Panc1 (cell line): Measurements from ENCODE around the gene TRAM2. TPM values are rescaled to one million over a fixed set of nuclear protein-coding genes. Genes with fewer than 3 reads are reported as not detected.

Experiments
- ATAC-seq: fragments of 200-7000 bp; cut with Tn5 transposase; 2 replicates; pipeline ENCODE4 v1.9.1; 2020; ENCODE audit warnings: mild to moderate bottlenecking, moderate library complexity
- BruUV-seq: library from RNA; stranded (reverse); fragments of 400-500 nt; replicated peaks from 2 replicates; lab custom pipeline; 2021; lab: Mats Ljungman, UMichigan
- CTCF ChIA-PET: fragments of 300-600 bp; sonication (Branson Sonifier 250); formaldehyde crosslinking; loops from one replicate; lab custom pipeline; 2022; ENCODE audit warnings: antibody characterized with exemption; lab: Charles Lee
- POLR2A ChIA-PET: fragments of 300-600 bp; sonication (Branson Sonifier 250); formaldehyde crosslinking; loops from one replicate; lab custom pipeline; 2022; ENCODE audit warnings: antibody characterized with exemption; lab: Charles Lee
- DNase-seq: peaks from one replicate; pipeline ENCODE4 v3.0.0-alpha.2; 2010; ENCODE audit warnings: low read depth, low spot score
- H3K27ac ChIP-seq: 2 replicates; pipeline ENCODE4 v1.5.1; 2011; ENCODE audit warnings: mild to moderate bottlenecking, low read length, inconsistent platforms
- H3K27me3 ChIP-seq: fragments of 200-500 bp; sonication (Bioruptor generic); 2 replicates; pipeline ENCODE4 v1.6.0; 2014; ENCODE audit warnings: low read length, inconsistent platforms; ENCODE audit not compliant: control insufficient read depth, insufficient read depth
- H3K36me3 ChIP-seq: fragments of 200-500 bp; sonication (Bioruptor generic); 2 replicates; pipeline ENCODE4 v1.5.1; 2014; ENCODE audit warnings: inconsistent platforms, mild to moderate bottlenecking, low read length, moderate library complexity; ENCODE audit not compliant: control insufficient read depth, insufficient read depth
- H3K4me1 ChIP-seq: 2 replicates; pipeline ENCODE4 v1.5.1; 2011; ENCODE audit warnings: inconsistent platforms, mild to moderate bottlenecking, low read length, moderate library complexity; ENCODE audit not compliant: control insufficient read depth, insufficient read depth
- H3K4me3 ChIP-seq, 2 experiments: 2 replicates each; pipeline ENCODE4 v1.5.1; 2011 to 2012; ENCODE audit warnings: low read depth in 2 of 2, low read length in 2 of 2, mild to moderate bottlenecking in 2 of 2, inconsistent platforms in 1 of 2, moderate library complexity in 1 of 2
- H3K9me3 ChIP-seq: fragments of 200-500 bp; sonication (Bioruptor generic); 2 replicates; pipeline ENCODE4 v1.5.1; 2014; ENCODE audit warnings: low read depth, mild to moderate bottlenecking, inconsistent platforms, low read length, moderate library complexity; ENCODE audit not compliant: control insufficient read depth, insufficient read depth
- CTCF ChIP-seq: fragments of 450-650 bp; IDR thresholded peaks from 2 replicates; pipeline ENCODE4 v1.5.1; 2017; ENCODE audit warnings: mild to moderate bottlenecking
- POLR2AphosphoS5 ChIP-seq: IDR thresholded peaks from 2 replicates; pipeline ENCODE4 v1.6.1; 2012; ENCODE audit warnings: mild to moderate bottlenecking, low read depth, low read length, moderate library complexity
- REST ChIP-seq, 2 experiments: IDR thresholded peaks; 2 replicates each; pipeline ENCODE4 v1.6.1; 2011 to 2012; ENCODE audit warnings: low read depth in 2 of 2, control low read depth in 1 of 2, low read length in 1 of 2, mild to moderate bottlenecking in 1 of 2, moderate library complexity in 1 of 2; ENCODE audit not compliant: insufficient read depth in 1 of 2
- SIN3A ChIP-seq: IDR thresholded peaks from 2 replicates; pipeline ENCODE4 v1.6.1; 2012; ENCODE audit warnings: low read depth, mild to moderate bottlenecking, low read length, moderate library complexity, borderline replicate concordance; ENCODE audit not compliant: insufficient read depth
- TCF7L2 ChIP-seq: IDR thresholded peaks from 2 replicates; pipeline ENCODE4 v1.6.1; 2011; ENCODE audit warnings: mild to moderate bottlenecking, low read depth, low read length, inconsistent platforms
- in situ Hi-C: cut with HindIII; loops from 2 replicates; pipeline ENCODE4 v1.10.0; 2016; ENCODE audit warnings: low sequenced_read_pairs, low pct_unique_long_range_greater_than_20kb
- intact Hi-C: fragments of 100-400 bp; cut with micrococcal nuclease; formaldehyde crosslinking; loops from one replicate; pipeline ENCODE4 v1.10.0; 2022; ENCODE audit not compliant: unreplicated experiment
- total RNA-seq: library from RNA; stranded (reverse); gene quantifications from one replicate; pipeline ENCODE4 v1.2.1, GENCODE V29; 2021; ENCODE audit not compliant: unreplicated experiment

TRAM2 gene
- total RNA-seq, 1 experiment from 2014 or later: 56.7 TPM

- DNase-seq (no peak), ATAC-seq (no peak)
- TF ChIP-seq SIN3A: no peak
- TF ChIP-seq CTCF: no peak
- no peak for TF ChIP-seq TCF7L2
- no peak for TF ChIP-seq POLR2AphosphoS5
- no peak for TF ChIP-seq REST (IDR thresholded peaks at IDR 0.05; ENCODE audit: insufficient read depth in 1 of 2, low read depth in 2 of 2, low read length in 1 of 2)
- ChIA-PET CTCF (interaction anchor here (1.5 kb wide), 1 partner anchor 93 kb away, joined by 18 read pairs; no protein-coding TSS in a partner anchor), POLR2A (interaction anchor here (0.5 kb wide), 1 partner anchor 79 kb away, joined by 5 read pairs; no protein-coding TSS in a partner anchor)
- in situ Hi-C loops: no loop called here
- H3K27ac ChIP-seq: peak overlapping the region; percentile 26; the same call in 1 of the 2 replicates
- H3K4me3 ChIP-seq: no peak overlapping the region
- BruUV-seq: no TSS peak
- H3K36me3 ChIP-seq: no peaks in the 10 kb centered on the region
- H3K27me3 ChIP-seq: no peaks in the 10 kb centered on the region
- peaks cover 19% of the 10 kb centered on the region for H3K4me1 ChIP-seq
- H3K9me3 ChIP-seq: no peaks in the 10 kb centered on the region
- intact Hi-C loops: no loop called here
These were observed 76.4 kb downstream of the TRAM2 start for GRCh38 chr6:52500238-52501129.

GRCh38 chr6:52499681-52500236 lies 77.1 kb downstream of the TRAM2 start:
- ATAC-seq (no peak), DNase-seq (no peak)
- Histone ChIP-seq H3K27ac (peak overlapping the region; percentile 26; the same call in 1 of the 2 replicates), H3K4me1 (peaks cover 14% of the 10 kb centered on the region), H3K27me3 (no peaks in the 10 kb centered on the region), H3K4me3 (no peak overlapping the region), H3K36me3 (no peaks in the 10 kb centered on the region), H3K9me3 (no peaks in the 10 kb centered on the region)
- ChIA-PET CTCF (interaction anchor here (1.5 kb wide), 1 partner anchor 92 kb away, joined by 18 read pairs; no protein-coding TSS in a partner anchor), POLR2A (interaction anchor here (0.5 kb wide), 1 partner anchor 79 kb away, joined by 5 read pairs; no protein-coding TSS in a partner anchor)
- BruUV-seq: no TSS peak
- in situ Hi-C loops: no loop called here
- intact Hi-C loops: loop anchor here (5.0 kb wide), 1 partner anchor 82 kb away; no protein-coding TSS in a partner anchor
- TF ChIP-seq CTCF: no peak
- TF ChIP-seq TCF7L2: no peak
- TF ChIP-seq POLR2AphosphoS5: no peak
- TF ChIP-seq SIN3A: no peak
- no peak for TF ChIP-seq REST (IDR thresholded peaks at IDR 0.05; ENCODE audit: insufficient read depth in 1 of 2, low read depth in 2 of 2, low read length in 1 of 2)
